ENCODE measurements around the gene ARMC12.
"Not testable (repeated sequence)": the region's sequence is repeated elsewhere in the genome, so short reads cannot be mapped to it uniquely, and the experiment has no call there.

ARMC12 gene, protein sequence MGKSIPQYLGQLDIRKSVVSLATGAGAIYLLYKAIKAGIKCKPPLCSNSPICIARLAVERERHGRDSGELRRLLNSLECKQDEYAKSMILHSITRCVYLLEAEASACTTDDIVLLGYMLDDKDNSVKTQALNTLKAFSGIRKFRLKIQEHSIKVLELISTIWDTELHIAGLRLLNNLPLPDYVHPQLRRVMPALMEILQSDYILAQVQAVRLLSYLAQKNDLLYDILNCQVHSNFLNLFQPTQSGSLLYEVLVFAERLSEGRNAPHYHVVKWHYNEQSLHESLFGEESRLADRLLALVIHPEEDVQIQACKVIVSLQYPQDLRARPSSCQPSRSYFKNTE

DNA sequence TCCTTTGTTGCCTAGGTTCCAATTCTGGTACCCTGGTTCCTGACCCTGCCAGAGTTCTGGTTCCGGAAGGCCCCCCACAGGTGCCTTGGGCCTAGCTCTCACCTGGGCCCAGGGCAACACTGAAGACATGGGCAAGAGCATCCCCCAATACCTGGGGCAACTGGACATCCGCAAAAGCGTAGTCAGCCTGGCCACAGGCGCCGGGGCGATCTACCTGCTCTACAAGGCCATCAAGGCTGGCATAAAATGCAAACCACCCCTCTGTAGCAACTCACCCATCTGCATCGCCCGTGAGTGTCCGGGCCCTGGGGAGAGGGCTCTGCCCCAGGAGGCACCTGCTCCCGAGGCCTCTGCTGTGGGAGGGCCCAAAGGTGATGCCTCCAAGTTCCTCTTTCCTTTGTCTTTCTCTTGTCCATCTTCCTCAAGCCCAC lies at the start of gene ARMC12:
Gene ARMC12, plus strand, starts transcription at position 51 of the 431 bp plus-strand sequence. Its CDS starts 77 bp downstream, at position 128.
- no peak for DNase-seq (ENCODE audit: low spot score)

DNA sequence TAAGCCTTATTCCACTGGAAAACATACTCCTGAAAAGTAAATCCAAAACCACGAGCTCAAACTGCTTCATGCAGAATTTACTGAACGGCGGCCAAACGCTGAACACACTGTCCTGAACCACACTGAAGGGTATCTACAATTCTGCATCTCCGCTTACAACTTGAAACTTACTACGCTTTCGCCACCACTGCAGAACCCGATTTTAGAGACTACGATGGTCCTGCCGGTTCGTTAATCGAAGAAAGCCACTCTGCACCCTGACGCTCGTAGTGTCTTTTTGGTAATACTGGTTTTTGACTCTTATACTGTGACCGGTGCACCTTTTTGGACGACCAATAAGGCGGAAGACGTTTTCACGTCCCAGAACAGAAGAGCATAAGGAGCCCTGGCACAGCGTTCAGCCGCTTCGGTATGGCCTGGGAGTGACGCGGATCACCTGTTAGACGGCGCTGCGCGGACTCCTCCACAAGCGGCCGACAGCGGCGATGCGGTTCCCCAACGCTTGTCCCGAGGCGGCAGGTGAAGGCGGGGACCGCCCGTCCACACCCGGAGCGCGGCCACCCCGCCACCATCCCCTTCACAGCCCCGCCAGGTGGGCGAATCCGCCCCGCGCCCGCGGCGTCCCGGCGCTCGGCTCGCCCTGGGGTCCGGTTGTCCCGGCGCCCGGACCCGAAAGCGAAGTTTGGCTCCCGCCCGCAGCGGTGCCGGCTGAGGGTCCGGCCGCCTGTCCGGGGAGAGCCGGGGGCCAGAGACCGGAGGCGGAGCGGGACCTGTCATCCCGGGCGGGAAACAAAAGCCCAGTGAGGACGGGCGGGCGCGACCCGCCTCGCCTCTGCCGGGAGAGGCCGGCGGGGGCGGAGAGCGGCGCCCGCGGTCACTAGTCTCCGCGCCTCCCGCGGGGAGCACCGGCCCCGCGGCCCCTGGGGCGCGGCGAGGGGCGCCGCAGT lies 48.9 kb upstream of the ARMC12 start:
- peak; percentile 47 for DNase-seq (ENCODE audit: low spot score)

DNA sequence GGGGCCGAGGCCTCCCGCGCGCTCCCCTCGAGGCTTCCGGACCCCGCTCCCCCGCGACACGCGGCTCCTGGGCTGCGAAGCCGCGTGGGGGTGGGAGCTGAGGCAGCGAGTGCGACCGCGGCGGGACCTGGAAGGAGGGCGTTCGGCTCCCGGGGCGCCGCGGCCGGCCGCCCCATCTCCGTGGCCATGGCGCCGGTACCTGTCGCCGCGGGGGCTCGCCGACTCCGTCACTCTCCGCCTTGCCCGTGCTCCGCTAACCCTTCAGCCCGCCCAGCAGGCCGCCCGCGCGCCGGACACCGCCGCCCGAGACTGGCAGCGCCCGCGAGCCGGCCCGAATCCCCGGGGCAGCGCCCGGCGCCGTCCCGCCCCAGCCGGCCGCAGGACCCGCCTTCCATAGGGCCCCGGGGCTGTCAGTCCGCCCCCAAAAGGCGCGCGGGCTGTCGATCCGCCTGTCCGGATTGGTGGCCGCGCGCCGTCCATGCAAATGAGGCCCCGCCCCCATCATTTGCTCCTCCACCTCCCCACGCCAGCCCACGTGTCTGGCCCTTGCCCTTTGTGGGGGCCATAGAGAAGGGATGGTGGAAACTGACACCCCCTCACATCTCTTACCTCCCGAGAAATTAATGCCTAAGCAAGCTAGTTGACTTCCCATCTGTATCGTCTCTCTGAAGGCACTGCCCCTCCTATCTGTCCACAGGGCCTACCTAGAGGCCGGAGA lies 48.1 kb upstream of the ARMC12 start, which contains the start of gene FKBP5:
Gene FKBP5, minus strand, starts transcription at position 311 of the 718 bp plus-strand sequence. CDS start 46,091 bp downstream, outside the sequence.
- peak; percentile 98 for DNase-seq (ENCODE audit: low spot score)

DNA sequence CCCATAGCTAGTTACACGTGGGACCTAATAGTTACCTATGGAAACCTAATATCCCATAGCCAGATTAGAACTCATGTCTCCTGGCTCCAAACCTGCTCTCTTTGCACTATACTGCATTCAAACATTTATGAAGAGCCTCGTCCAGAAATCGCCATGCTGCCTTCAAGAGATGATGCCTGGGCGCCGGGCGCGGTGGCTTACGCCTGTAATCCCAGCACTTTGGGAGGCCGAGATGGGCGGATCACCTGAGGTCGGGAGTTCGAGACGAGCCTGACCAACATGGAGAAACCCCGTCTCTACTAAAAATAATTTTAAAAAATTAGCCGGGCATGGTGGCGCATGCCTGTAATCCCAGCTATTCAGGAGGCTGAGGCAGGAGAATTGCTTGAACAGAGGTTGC lies 46.8 kb upstream of the ARMC12 start:
- DNase-seq (ENCODE audit: low spot score) = not testable (repeated sequence)

DNA sequence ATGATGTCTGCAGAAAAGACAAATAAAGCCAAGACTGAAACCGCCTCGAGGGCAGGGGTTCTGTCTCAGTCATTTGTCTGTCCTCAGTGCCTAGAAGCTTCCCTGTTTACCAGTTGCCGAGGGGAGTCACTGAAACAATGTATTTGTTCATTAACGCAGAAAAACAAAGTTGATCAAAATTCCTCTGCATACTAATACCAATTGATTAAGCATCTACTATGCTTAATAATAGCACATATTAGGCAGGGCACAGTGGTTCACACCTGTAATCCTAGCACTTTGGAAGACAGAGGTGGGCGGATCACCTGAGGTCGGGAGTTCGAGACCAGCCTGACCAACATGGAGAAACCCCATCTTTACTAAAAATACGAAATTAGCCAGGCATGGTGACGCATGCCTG lies 46.3 kb upstream of the ARMC12 start:
- no peak for DNase-seq (ENCODE audit: low spot score)

DNA sequence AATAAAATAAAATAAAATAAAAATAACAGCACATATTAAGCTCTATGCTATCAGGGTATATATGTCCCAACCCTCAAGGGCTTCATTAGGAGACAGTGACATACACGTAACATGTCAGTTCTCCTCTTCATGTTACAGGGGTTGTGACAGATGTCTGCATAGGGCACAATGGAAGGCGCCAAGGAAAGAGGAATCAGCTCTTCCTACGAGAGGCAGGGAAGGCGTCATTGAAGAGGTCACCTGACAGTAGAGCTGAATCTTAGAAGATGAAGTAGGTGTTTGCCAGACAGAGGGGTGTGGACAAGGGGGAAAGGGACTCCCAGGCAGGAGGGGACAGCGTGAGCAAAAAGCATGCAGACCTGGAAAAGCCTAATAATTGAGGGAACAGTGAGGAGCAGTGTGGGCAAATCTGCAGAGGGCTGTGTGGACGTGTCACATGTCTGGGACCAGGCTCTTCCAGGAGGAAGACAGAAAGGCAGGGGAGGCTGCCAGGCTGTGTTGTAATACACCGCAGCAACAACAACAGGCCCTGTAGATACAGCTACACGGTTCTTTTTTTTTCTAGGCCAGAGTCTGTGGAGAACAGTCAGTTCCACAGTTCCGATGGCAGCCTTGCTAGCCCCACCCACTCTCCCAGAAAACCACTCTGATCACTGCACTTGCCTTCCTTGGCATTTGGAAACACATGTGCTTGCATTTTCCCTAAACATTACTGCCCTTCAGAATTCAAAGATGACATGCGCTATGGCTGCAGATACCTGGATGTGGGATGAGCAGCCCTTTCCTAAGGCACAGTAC lies 45.6 kb upstream of the ARMC12 start:
- peak; percentile 78 for DNase-seq (ENCODE audit: low spot score)

DNA sequence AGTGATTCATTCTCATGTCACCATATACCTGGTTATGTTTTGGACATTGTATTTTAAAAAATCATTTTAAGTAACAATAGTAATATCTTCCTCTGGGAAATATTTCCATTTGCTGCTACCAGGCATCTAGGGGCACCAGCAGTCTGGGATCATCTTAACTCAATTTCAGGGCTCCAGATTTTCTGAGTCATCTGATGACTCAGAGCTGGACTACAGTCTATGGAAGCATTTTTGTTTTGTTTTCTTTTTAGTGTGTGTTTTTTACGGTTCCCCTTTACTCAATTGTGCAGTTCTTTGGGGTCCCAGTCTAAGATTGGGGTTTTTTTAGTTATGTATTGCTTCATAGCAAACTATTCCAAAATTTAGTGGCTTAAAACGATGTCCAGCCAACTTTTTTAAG lies 42.4 kb upstream of the ARMC12 start:
- no peak for DNase-seq (ENCODE audit: low spot score)

DNA sequence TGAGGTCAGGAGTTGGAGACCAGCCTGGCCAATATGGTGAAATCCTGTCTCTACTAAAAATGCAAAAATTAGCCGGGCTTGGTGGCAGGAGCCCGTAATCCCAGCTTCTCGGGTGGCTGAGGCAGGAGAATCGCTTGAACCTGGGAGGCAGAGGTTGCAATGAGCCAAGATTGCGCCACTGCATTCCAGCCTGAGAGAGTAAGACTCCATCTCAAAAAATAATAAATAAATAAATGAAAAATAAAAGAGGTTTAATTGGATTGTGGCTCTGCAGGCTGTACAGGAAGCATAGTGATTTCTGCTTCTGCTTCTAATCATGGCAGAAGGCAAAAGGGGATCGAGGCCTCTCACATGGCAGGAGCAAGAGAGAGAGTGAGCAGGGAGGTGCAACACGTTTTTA lies 38.4 kb upstream of the ARMC12 start:
- not testable (repeated sequence) for DNase-seq (ENCODE audit: low spot score)

DNA sequence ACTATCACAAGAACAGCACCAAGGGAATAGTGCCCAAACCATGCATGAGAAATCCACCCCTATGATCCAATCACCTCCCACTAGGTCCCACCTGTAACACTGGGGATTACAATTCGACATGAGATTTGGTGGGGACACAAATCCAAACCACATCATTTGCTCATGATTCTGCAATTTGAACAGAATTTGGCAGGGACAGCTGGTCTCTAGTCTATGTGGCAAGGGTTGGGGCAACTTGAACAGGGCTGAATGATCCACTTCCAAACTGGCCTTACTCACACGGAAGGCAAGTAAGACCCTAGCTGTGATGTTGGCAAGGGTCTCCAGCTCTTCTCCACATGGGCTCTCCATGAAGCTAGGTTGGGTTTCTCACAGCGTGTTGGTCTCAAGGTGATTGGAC lies 38.0 kb upstream of the ARMC12 start:
- no peak for DNase-seq (ENCODE audit: low spot score)

DNA sequence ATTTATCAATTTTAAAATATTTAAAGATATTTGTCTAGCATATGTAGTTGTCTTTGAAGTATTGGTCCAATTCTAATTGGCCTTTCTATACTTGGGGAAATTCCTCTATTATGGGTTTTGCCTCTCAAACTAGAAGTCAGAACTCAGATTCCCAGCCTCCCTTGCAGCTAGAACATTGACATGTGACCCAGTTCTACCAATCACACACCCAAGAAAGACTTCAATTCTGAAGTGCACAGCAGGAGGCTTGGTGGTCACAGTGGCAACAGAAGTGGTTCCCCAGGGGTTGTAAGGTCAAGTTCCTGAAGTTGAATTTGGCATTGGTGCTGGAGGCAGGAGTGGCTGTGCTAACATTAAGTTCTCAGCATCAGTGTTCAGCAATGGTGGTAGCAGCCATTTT lies 33.3 kb upstream of the ARMC12 start:
- DNase-seq (ENCODE audit: low spot score) = no peak

DNA sequence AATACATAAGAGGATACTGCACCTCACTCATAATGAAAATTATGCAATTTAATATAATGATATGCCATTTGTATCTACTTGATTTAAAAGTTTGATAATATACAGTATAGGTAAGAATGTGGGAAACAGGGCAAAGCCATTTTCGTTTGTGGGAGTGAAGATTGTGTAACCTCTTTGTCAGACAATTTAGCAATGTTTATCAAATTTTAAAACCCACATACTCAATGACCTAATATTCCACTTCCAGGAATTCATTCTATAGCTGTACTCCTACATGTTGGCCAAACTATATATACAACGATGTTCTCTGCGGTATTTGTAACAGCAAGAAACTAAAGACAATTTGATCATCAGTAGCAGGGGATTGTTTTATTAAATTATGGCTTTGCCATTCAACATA lies 30.4 kb upstream of the ARMC12 start:
- no peak for DNase-seq (ENCODE audit: low spot score)

DNA sequence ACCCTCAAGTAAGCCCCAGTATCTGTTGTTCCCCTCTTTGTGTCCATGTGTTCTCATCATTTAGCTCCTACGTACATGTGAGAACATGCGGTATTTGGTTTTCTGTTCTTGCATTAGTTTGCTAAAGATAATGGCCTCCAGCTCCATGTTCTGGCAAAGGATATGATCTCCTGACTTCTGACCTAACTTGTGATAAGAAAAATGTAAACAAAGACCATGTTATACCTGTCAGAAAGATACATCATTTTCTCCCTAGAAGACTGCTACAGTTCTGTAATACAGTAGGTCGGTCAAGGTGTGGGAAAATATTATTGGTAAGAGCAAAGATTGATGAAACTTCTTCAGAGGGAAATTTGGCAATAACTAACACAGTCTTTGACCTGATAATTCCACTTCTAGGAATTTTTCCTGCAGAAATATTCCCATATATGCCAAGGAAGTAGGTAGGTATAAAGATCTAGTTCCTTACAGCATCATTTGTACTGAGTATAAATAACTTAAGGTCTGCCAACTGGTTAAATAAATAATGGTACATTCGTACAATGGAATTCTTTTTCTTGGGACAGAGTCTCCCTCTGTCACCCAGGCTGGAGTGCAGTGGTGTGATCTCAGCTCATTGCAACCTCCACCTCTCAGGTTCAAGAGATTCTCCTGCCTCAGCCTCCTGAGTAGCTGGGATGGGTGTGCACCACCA lies 29.0 kb upstream of the ARMC12 start:
- DNase-seq (ENCODE audit: low spot score) = no peak

DNA sequence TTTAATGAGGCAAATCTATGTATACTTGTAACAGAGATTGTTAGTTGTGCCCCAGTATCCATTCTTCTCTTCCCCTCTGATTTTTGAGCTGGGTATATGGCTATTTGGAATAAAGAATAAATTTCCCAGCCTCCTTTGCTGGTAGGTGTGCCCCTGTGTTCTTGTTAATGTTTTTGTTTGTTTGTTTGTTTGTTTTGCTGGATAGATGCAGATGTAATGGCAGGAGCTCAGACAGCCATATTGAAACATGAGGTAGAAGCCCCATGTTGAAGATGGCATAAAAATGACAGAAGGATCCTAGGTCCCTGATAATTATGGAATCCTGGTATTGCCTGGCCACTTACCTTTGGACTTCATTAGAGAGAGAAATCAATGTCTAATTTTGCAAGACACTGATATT lies 28.2 kb upstream of the ARMC12 start:
- no peak for DNase-seq (ENCODE audit: low spot score)

DNA sequence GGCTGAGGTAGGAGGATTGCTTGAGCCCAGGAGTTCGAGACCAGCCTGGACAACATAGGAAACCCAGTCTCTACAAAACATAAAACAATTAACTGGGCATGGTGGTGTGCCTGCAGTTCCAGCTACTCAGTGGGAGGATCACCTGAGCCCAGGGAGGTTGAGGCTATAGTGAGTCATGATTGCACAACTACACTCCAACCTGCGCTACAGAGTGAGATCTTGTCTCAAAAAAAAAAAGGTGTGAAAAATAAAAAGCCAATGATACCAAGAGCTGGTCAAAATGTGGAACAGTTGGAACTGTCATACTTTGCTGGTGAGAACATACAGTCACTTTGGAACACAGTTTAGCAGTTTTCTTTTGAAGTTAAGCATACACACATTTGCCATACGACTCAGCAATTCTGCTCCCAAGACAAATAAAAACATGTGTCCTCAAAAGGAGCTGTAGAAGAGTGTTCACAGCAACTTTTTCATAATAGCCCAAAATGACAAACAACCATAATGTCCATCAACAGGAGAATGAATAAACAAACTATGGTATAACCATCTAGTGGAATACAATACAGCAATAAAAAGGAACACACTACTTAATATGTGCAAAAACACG lies 26.5 kb upstream of the ARMC12 start:
- DNase-seq (ENCODE audit: low spot score) = no peak

DNA sequence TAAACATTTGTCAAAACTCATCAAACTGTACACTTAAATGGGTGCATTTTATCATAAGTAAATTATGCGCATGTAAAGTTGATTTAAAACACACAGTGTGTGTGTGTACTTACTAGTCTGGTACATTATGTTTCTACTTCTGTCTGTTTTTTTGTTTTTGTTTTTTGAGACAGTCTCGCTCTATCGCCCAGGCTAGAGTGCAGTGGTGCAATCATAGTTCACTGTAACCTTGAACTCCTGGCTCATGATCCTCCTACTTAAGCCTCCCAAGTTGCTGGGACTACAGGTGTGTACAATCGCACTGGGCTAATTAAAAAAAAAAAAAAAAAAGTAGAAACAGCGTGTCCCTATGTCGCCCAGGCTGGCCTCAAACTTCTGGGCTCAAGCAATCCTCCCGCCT lies 25.1 kb upstream of the ARMC12 start:
- DNase-seq (ENCODE audit: low spot score) = no peak

DNA sequence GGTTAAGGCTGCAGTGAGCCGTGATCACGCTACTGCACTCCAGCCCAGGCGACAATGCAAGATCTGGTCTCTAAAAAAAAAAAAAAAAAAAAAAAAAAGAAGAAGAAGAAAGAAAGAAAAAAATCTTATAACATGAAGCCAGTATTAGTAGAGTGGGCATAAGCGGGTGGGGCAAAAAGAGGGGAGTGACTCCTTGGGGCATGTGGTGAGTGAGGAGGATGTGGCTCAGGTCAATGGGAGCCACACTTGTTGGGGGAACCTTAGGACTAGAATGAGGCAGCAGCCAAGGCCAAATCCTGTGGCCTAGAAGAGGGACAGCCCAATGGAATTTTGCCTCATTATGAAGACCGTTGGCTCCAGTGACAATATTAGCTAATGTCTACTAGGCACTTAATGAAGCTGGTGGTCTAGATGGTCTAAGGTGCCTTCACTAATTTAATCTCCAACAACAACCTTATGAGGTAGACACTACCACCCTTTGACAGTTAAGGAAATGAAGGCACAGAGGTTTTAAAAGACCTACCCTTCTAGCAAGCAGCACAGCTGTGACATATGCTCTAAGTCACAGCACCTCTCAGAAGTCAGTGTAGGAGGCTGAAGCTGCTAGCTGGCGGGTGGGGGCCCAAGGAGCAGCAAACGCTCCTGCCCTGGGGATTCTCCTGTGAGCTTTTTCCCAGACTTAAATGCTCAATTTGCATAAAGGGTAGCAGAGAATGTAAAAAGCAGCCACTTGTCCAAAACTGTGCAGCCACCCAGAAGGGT lies 23.6 kb upstream of the ARMC12 start:
- peak; percentile 2 for DNase-seq (ENCODE audit: low spot score)

DNA sequence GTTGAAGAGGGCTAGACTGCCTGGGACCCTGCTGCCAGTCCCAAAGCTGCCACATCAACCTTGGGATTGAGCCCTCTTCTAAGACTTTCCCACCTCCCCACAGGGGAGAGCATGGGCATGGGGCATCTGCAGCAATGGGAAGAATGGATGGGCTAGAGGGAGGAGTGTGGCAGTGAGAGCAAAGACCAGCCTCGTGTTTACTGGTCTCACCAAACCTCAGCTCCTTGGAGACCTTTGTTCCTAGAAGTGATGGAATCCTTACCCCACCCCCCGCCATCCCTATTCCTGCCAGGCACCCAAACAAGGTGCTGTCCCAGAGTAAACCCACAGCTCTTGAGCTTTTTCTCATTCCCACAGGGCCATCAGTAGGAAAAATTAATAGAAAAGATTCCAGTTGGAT lies 20.0 kb upstream of the ARMC12 start:
- no peak for DNase-seq (ENCODE audit: low spot score)

DNA sequence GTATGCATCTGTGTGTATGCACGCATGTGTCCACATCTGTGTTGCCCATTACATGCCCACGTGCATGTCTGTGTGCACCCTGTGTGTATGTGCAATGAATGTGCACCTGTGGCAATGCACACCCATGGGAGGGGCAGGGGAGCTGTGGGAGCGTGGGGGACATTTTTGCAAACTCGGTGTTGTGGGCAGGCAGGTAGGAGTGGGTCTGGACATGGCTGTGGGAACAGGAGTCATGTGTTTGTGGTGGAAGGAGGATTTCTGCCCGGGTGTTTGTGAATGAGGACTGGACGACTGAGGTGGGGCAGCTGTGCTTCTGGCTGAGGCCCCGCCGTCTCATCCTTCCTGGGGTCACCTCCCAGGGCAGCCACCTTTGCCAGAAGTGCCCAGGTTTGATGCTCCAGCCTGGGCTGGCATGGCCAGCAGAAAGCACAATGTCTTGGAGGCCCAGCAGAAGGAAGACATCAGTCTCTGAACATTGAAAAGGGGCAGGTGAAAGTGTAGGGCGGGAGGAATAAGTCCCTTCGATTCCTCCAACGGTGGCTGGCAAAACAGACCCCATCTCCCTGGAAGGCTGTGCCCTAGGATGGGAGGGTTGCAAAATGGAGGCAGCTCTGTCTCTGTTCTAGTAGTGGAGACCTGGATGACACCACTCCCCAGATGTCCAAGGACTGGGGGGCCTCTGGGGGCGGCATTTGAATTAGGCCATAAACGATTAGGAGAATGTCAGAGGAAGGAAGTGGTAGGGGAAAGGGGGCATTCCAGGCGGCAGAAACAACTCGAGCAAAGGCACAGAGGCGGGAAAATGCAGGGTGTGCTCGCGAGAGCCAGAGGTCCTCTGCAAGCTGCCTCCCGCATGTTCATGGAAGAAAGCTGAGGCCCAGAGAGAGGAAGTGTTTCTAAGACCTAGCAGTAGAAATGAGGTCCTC lies 19.1 kb upstream of the ARMC12 start:
- no peak for DNase-seq (ENCODE audit: low spot score)

DNA sequence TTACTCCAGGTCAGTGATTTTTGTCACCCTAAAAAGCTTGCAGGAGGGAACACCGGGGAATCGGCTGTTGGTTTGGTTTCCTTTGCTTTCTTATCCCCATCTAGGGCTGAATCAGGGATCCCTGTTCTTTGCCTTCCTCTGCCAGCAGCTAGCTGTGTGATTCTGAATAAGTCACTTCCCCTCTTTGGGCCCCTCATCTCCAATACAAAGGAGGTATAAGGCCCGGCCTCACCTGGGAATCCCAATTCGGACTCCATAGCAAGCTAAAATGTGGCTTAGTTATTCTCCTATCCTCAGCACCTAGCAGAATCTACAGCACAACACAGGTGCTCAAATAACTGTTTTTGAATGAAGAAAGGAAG lies 18.5 kb upstream of the ARMC12 start:
- DNase-seq (ENCODE audit: low spot score) = no peak
